Ecto neural progenitor cell (in vitro differentiated cells): Measurements from ENCODE around the gene NXPH1.

Source experiments
- DNase-seq: peaks from one replicate; pipeline ENCODE4 v3.0.0-alpha.2; 2018; ENCODE audit warnings: low spot score

The NXPH1 gene

GRCh38 chr7:8433477-8434289 is at the start of gene NXPH1:
Gene NXPH1 (plus strand): TSS chr7:8433609.
- DNase-seq = peak; percentile 84

- no peak for DNase-seq
Observed at GRCh38 chr7:8384901-8385300, 48.5 kb upstream of the NXPH1 start.

DNA sequence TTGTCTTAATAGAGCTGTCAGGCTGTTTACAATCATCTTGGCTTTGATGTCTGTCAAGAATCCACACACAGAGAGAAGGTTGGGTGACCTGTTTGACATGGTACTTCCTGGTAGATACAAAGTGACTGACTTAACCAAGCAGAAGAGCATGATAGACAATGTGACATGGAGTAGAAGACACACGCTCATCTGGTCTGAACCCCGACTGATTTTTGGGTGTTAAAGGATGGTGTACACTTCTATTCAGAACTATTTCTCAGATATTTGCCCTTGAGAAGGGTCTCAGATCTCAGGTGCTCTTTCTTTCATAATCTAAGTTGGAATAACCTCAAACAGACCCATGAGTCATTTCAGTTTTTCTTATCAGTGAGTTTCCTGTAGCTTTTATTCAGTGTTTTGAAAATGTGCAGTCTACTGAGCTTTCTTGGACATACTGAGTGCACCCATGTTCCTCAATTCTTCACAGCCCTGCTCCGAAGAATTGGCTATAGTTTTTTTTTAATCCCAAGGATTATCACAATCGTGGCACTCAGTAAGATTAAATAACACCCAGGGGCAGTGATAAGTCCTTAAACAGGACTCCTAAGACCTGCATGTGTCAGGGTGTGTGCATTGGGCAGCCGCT is 46.4 kb upstream of the NXPH1 start:
- no peak for DNase-seq

DNA sequence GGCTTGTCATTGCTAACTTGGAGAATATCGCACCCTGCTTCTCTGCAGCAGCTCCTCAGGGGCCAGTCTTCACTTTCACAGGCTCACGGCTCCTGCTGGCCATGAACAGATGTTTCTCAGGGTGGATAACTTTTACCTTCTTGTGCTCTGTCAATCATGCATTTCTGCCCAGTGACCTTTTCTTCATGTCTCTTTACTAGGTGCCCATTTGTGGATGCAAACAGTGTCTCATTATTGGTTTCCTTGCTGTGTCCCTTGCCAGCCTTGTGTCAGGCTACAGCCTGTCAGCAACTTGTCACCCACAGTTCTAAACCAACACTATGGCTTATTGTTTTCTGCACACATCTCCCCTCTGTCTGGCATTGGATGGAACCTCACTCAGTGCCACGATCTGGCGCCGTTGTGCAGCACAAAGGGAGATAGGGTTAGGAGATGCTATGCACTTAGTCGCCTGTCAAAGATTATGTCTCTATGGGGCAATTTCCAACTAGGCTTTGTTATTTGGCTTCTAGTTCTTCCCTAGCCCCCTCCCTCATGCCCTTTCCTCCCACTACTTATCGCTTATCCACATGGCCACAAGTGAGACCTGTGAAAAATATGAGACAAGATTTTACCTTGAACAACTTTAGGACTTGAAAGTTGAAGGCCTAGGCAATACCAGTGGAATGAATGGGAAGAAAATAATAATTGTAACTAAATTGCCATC is 45.7 kb upstream of the NXPH1 start:
- no peak for DNase-seq

DNA sequence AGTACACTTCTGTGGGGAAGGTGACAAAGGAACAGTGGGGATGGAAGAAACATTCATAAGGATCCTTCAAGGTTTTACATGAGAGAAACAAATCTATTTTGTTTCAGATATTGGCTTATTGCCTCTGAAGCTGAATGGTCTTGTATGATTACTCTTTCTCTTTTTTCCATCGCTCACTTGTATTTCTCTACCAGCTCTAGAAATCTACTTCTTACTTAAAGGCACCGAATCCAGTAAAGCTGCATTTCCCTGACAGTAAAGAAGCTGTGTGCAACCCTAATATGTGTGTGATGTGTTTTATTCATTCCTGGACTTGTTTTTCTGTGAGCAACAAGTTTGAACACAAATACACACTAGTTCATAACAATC is 45.2 kb upstream of the NXPH1 start:
- DNase-seq = no peak

DNA sequence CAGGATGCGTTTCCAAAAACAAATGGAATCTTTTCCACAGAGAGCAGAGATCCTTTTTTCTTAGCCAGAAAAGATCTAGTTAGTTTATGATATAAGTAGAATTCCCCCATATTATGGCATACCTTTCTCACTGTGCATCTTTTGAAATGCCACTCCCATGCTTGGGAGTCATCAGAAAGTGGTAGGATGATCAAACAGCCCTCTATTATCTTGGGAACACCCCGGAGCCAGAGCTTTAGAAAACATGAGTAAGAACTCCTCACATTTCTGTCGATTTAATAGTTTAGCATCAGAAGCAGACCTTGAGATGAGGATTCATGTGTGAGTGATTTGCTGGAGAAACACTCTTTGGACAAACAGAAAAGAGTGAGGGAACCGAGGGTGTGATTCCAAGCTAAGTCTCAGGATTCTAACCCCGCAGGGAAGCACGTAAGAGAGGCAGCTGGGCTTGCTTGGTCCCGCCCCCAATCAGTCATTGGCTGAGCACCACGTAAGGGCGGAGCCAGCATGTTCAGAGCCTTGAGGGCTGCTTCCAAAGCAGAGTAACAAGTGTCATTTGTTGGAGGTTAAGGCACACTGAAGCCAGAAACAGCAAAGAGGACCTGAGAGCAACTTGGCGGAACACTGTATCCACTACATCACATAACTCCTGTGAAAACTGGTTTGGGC is 43.7 kb upstream of the NXPH1 start:
- DNase-seq = peak; percentile 83

GRCh38 chr7:8390262-8390626 is 43.2 kb upstream of the NXPH1 start:
- DNase-seq = no peak

DNA sequence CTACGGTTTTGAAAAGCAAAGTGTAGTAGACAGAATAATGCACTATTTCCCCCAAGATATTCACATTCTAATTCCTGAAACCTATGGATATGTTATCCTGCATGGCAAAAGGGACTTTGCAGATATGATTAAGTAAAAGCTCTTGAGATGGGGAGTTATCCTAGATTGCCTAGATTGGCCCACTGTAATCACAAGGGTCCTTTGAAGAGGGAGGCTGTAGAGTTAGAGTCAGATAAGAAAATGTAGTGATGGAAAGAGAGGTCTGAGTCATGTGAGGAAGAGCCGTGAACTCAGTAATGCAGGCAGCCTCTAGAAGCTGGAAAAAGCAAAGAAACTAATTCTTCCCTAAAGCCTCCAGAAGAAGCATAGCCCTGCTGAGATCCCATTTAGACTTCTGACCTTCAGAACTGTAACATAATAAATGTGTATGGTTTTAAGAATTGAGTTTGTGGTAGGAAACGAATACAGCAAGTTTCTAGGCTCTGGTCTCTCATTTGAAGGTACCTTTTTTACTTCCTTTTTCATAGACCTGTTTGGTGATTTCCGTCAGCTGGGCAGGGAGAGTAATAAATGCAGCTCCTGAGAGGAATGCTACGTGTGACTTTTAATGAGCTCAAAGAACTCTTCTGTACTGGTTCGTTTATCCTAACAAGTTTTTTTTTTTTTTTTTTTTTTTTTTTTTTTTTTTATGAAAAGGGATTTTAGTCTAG is 41.9 kb upstream of the NXPH1 start:
- no peak for DNase-seq

DNA sequence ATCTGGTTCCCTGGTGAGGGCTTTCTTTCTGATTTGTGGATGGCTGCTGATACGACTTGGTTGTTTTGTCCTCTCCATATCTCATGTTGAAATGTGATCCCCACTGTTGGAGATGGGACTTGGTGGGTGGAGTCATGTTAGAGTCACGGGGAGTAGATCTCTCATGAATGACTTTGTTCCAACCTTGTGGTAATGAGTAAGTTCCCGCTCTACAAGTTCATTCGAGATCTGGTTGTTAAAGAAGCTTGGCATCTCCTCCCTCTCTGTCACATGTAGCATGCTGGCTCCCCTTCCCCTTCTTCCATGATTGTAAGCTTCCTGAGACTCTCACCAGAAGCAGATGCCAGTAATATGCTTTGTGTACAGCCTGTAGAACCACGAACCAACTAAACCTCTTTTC is 37.1 kb upstream of the NXPH1 start:
- no peak for DNase-seq

- no peak for DNase-seq
Observed at GRCh38 chr7:8408871-8409270, 24.5 kb upstream of the NXPH1 start.

GRCh38 chr7:8411103-8411502 is 22.3 kb upstream of the NXPH1 start:
- no peak for DNase-seq

DNA sequence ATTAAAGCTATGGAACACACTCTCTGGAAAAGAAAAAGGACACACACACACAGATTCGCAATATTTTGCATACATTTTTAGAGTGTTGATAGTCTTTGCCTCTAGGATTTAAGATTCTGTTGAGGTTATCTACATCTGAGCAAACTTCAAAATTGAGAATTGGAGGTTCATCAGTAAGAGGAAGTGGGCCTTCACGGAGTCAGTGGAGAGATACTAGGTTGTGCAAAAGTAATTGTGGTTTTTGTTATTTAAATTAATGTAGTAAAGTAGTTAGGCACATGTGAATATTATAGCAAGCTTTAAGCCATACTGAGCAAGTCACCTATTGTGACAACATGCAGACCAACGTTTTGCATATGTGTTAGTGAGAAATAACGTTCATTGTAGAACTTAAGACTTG is 19.8 kb upstream of the NXPH1 start:
- DNase-seq = no peak

DNA sequence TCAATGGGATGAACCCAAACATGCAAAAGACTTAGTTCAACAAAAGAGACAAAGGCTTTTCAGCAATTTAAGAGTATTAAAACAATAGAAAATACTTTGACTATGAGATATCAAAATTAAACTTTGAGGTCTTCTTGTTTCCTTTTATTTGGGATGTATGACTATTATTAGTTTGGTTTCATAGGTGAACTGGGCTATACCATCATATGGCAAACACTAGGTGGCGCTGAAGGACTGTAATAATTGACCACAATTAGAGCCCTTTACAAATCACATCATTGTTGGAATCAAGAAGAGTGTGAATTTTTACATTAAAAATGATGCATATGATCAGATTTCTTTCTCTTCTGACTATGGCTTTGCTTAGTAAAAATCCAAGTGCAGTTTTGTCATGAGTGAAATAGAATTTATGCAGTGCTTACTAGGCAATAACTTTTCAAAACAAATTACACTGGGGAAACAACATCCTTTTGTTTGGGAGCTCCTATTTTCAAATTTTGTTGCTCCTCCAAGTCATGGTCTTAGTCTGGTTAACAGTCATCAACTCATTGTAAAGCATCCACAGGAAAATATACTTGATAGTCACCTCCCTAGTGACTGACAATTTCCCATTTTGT is 14.7 kb upstream of the NXPH1 start:
- DNase-seq = peak; percentile 49

- no peak for DNase-seq
Observed at GRCh38 chr7:8422177-8422576, 11.2 kb upstream of the NXPH1 start.

GRCh38 chr7:8423057-8423456 is 10.4 kb upstream of the NXPH1 start:
- DNase-seq = no peak

DNA sequence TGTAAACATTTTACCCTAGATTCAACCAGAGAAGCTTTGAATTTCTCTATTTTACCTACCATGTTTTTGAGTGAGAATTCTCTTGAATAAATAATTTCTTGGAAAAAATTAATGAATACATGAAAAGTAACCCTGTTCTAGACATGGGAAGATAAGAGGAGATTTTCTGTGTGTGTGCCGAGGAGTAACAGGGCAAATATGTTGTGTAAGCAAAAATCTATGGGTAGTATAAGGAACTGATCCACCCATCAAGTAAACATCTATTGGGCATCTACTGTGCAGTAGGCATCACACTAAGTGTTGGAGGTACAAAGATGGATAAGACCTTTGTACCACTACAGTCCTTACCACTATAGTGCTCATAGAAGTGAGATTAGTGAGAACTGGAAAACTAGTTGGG is 8.2 kb upstream of the NXPH1 start:
- no peak for DNase-seq

GRCh38 chr7:8430643-8431042 is 2.8 kb upstream of the NXPH1 start:
- DNase-seq = no peak

DNA sequence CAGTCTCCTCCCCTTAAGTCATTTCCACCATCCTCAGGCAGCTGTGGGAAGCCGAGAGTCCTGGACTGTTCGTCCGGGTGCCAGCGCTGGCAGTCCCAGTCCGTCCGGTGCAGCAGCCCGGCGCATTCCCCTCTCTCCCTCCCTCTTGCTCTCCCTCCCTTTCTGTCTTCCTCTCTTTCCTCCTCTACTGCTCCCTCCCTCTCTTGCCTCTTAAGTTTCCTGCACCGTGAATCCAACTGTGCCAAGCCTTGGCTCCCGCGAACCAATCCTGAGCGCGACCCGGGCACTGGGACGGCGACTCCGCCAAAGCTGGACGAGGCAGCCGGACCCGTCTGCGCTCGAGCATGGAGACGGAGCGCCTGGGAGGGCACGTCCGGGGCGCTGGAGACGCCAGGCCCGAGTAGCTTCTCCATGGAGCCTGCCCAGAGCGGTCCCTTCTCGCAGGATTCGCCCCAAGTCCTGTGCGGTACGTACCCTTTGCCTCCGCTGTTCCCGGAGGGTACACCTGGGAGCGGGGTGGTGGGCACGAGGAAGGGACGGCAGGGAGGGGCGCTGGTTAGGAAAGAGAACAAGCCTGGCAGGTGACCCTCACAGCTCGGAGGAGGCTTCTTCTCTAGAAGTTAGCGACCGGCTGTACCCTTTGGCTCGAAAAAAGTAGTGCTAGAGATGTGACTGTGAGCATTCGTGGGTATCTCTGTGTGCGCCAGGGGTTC is 1.0 kb downstream of the NXPH1 start:
- DNase-seq = peak; percentile 50

- DNase-seq = peak; percentile 51
Observed at GRCh38 chr7:8435095-8435494, 1.7 kb downstream of the NXPH1 start.

DNA sequence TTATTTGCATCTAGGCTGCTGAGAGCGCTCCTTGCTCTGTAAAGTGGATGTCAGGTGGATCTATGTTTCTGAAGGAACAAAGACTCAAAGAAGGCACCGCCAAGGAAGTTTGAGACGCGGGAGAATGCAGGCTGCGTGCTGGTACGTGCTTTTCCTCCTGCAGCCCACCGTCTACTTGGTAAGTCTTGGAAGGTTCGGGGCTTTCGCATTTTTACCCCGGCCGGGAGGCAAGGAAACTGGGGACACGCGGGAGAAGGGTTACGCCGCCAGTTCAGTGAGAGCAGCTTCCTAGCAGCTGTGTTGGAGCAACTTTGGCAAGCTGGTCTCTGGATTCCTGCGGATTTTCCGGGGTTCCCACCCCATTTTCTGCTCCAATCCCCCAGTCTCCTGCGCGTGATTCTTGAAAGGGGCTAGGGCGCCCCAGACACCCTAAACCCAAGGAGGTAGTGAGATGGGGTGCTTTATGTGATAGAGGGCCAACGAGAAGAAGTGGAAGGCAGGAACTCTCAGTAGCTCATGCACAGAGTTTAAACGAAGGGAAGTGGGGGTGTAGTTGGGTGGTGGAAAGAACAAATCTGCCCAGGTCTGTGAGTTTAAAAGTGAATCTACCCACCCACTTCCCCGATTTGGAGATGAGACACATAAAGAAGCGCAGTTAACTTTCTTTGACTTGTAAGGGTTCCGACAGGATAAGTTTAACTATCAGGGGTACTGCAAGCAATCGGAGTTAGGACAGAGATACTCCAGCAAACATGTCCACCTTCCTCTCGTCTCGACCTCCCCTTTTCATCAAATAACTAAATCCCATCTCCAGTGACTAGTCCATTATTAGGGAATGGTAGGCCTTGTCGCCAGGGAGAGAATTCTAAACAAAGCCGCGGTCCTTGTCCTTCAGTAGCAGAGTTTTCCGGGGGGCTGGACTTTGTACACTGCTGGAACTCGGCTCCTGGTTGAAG is 2.5 kb downstream of the NXPH1 start:
- peak; percentile 47 for DNase-seq
